GM21576 (cell line): ENCODE measurements around the gene PTGIS.

Experiments
- ATAC-seq: cut with Tn5 transposase; IDR thresholded peaks from one replicate; pipeline ENCODE4 v1.9.1; 2021; ENCODE audit warnings: mild to moderate bottlenecking, moderate library complexity; ENCODE audit not compliant: unreplicated experiment

The PTGIS gene

GRCh38 chr20:49595811-49596561 is 28.0 kb upstream of the PTGIS start:
- ATAC-seq, result no peak

- ATAC-seq, result no peak
Measured at GRCh38 chr20:49595346-49595745, 27.4 kb upstream of the PTGIS start.

- ATAC-seq, result no peak
Measured at GRCh38 chr20:49594931-49595315, 27.0 kb upstream of the PTGIS start.

- no peak for ATAC-seq
Measured at GRCh38 chr20:49594143-49594930, 26.4 kb upstream of the PTGIS start.

DNA sequence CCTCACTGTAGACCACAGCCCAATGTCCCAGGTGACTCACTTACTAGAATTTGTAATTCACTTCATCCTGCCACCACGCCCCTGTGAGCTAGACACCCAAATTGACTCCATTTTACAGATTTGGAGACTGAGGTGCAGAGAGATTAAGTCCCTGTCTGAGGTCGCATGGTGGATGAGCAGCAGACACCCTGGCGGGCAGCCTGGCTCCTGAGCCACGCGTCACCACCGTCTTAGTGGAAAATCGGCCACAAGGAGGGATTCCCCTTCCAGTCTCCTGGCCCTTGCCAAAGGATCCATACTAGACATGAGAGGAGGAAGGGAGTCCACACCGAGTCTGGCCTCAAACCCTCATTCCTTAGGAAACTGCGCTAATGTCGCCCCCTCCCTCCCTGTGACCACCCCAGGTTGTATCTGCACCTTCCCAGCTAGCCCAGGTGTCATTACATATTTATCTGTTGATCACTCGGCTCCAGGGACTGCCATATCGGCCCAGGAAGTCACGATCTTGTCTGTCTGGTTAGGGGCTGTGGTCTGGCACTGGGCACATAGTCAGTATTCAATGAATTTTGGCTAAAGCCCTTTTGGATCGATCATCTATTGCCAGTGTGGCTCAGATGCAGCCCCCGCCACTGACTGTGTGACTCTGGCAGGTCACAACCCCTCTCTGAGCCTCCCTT is 25.7 kb upstream of the PTGIS start:
- ATAC-seq, result no peak

- no peak for ATAC-seq
Measured at GRCh38 chr20:49592120-49592519, 24.2 kb upstream of the PTGIS start.

GRCh38 chr20:49591217-49591865 is 23.4 kb upstream of the PTGIS start:
- ATAC-seq, result no peak

- ATAC-seq, result no peak
Measured at GRCh38 chr20:49590163-49591017, 22.5 kb upstream of the PTGIS start.

GRCh38 chr20:49589747-49590146 is 21.8 kb upstream of the PTGIS start:
- ATAC-seq, result no peak

GRCh38 chr20:49587111-49587570 is 19.2 kb upstream of the PTGIS start:
- ATAC-seq, result no peak

GRCh38 chr20:49585585-49586245 is 17.8 kb upstream of the PTGIS start:
- ATAC-seq, result no peak

DNA sequence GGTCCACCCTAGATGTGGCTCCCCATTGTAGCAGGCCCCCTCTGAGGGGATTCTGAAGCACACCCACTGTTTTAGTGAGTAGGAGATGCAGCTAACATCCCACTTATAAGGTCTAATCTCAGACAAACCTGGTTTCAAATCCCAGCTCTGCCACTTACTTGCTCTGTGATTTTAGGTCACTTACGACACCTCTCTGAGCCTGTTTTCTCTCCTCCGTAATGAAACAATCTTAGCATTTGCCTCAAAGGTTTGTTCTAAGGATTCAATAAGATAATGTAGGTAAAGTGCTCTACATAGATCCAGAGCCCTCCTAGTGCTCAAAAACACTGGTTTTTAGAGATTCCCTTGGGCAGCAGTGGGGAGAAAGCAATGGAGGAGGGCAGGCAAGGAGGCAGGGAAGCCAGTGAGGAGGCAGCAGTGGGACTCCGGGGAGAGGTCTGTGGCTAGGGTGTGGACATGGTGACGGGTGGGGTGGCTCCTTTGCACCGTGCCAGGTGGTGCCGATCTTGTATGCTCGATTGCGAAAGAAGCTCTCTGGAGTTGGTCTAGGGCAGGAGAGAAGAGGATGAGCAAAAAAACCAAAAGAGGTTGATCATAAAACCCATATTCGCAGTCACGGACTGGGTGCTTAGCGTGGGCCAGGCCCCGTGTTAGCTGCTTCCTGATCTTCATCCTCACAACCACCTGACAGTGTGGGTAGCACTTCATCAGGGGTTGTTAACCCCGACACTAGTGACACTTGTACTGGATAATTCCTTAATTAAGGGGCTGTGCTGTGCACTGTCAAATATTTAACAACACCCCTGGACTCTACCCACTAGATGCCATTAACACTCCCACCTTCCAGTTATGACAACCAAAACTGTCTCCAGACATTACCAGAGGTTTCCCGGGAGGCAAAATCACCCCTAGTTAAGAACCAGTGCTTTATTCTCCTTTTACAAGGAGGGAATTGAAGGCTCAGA is 16.8 kb upstream of the PTGIS start:
- no peak for ATAC-seq

GRCh38 chr20:49583669-49584417 is 15.9 kb upstream of the PTGIS start:
- ATAC-seq, result no peak

GRCh38 chr20:49583343-49583668 is 15.4 kb upstream of the PTGIS start:
- ATAC-seq, result no peak

GRCh38 chr20:49582413-49583334 is 14.7 kb upstream of the PTGIS start:
- no peak for ATAC-seq

GRCh38 chr20:49581482-49581881 is 13.5 kb upstream of the PTGIS start:
- no peak for ATAC-seq

- no peak for ATAC-seq
Measured at GRCh38 chr20:49580813-49581174, 12.9 kb upstream of the PTGIS start.
